Hepatocyte (in vitro differentiated cells): ENCODE data around the gene ITGA7. TPM values are rescaled to one million over a fixed set of nuclear protein-coding genes. Genes with fewer than 3 reads are reported as not detected.

Experiments
- DNase-seq: peaks from one replicate; pipeline ENCODE4 v3.0.0-alpha.2; 2016; ENCODE audit warnings: low spot score
- H2AFZ ChIP-seq: fragments of 200-600 bp; sonication (generic); 2 replicates; pipeline ENCODE4 v1.6.0; 2016; ENCODE audit warnings: antibody characterized with exemption, mild to moderate bottlenecking
- H3K27ac ChIP-seq: fragments of 200-600 bp; sonication (generic); 2 replicates; pipeline ENCODE4 v1.5.1; 2016; ENCODE audit warnings: mild to moderate bottlenecking
- H3K27me3 ChIP-seq: fragments of 200-600 bp; sonication (generic); 2 replicates; pipeline ENCODE4 v1.6.1; 2016
- H3K36me3 ChIP-seq: fragments of 200-600 bp; sonication (generic); replicated peaks from 2 replicates; pipeline ENCODE4 v1.5.1; 2016; ENCODE audit warnings: low read depth; ENCODE audit not compliant: insufficient read depth
- H3K4me1 ChIP-seq: fragments of 200-600 bp; sonication (generic); 2 replicates; pipeline ENCODE4 v1.5.1; 2016; ENCODE audit warnings: mild to moderate bottlenecking, moderate library complexity; ENCODE audit not compliant: insufficient read depth
- H3K4me2 ChIP-seq: fragments of 200-600 bp; sonication (generic); 2 replicates; pipeline ENCODE4 v1.6.0; 2016
- H3K4me3 ChIP-seq: fragments of 200-600 bp; sonication (generic); 2 replicates; pipeline ENCODE4 v1.5.1; 2016; ENCODE audit warnings: mild to moderate bottlenecking
- H3K79me2 ChIP-seq: fragments of 200-600 bp; sonication (generic); 2 replicates; pipeline ENCODE4 v1.6.0; 2017; ENCODE audit warnings: mild to moderate bottlenecking
- H3K9me2 ChIP-seq: fragments of 200-600 bp; sonication (generic); replicated peaks from 2 replicates; pipeline ENCODE4 v1.6.0; 2017; ENCODE audit warnings: mild to moderate bottlenecking; ENCODE audit not compliant: insufficient read depth
- H3K9me3 ChIP-seq: fragments of 200-600 bp; sonication (generic); 2 replicates; pipeline ENCODE4 v1.5.1; 2016; ENCODE audit warnings: low read depth, mild to moderate bottlenecking
- H4K20me1 ChIP-seq: fragments of 200-600 bp; sonication (generic); 2 replicates; pipeline ENCODE4 v1.6.0; 2016; ENCODE audit warnings: mild to moderate bottlenecking; ENCODE audit not compliant: insufficient read depth, poor library complexity, severe bottlenecking
- CTCF ChIP-seq: fragments of 200-600 bp; sonication (generic); IDR thresholded peaks from 2 replicates; pipeline ENCODE4 v1.5.1; 2016; ENCODE audit warnings: antibody characterized with exemption, mild to moderate bottlenecking; ENCODE audit not compliant: poor library complexity
- EZH2 ChIP-seq: fragments of 200-600 bp; sonication (generic); IDR thresholded peaks from 2 replicates; pipeline ENCODE4 v1.6.1; 2016; ENCODE audit warnings: antibody characterized with exemption, mild to moderate bottlenecking, borderline replicate concordance
- EZH2phosphoT487 ChIP-seq: fragments of 200-600 bp; sonication (generic); IDR thresholded peaks from one replicate; pipeline ENCODE4 v1.6.1; 2018; ENCODE audit warnings: antibody characterized with exemption, mild to moderate bottlenecking, low read depth, moderate library complexity; ENCODE audit not compliant: unreplicated experiment, severe bottlenecking
- WGBS: methylation state at CpG from one replicate; pipeline ENCODE4 v1.1.6; 2016; ENCODE audit warnings: low lambda C conversion rate; ENCODE audit errors: missing lambda C conversion rate; 5-methylcytosine and 5-hydroxymethylcytosine counted together
- polyA plus RNA-seq: library from polyadenylated mRNA; unstranded; fragments of >200 nt; fragmentation: Nextera tagmentation; extraction: Ambion mirVana; gene quantifications from 2 replicates; pipeline ENCODE4 v1.2.1, GENCODE V29; 2016
- total RNA-seq: library from RNA; depleted of rRNA; stranded (reverse); fragments of >200 nt; gene quantifications from 2 replicates; pipeline ENCODE4 v1.2.3, GENCODE V29; 2014

ITGA7 gene
- total and polyA plus RNA-seq, 2 experiments from 2014 or later = 15.2 to 22.8 TPM

GRCh38 chr12:55683676-55684075, 24.0 kb downstream of the ITGA7 start:
- Histone ChIP-seq H2AFZ (no peak overlapping the region), H3K9me2 (no peaks in the 10 kb centered on the region), H3K79me2 (peaks cover 12% of the 10 kb centered on the region), H3K4me1 (no peaks in the 10 kb centered on the region), H3K4me3 (no peak overlapping the region), H3K27me3 (no peaks in the 10 kb centered on the region), H3K36me3 (no peaks in the 10 kb centered on the region), H3K9me3 (no peaks in the 10 kb centered on the region), H3K4me2 (peak overlapping the region; percentile 77), H4K20me1 (no peaks in the 10 kb centered on the region), H3K27ac (no peak overlapping the region)
- DNase-seq = no peak
- 88% methylated on average over 7 of the region's 7 CpGs for WGBS
- TF ChIP-seq CTCF (no peak), EZH2 (no peak), EZH2phosphoT487 (no peak)

GRCh38 chr12:55682087-55682796, 25.5 kb downstream of the ITGA7 start:
- Histone ChIP-seq H3K79me2 (peaks cover 12% of the 10 kb centered on the region), H3K4me1 (no peaks in the 10 kb centered on the region), H2AFZ (peak overlapping the region; percentile 50), H3K36me3 (no peaks in the 10 kb centered on the region), H3K27me3 (no peaks in the 10 kb centered on the region), H3K27ac (peak overlapping the region; percentile 71), H3K4me2 (peak overlapping the region; percentile 77), H3K9me2 (no peaks in the 10 kb centered on the region), H3K9me3 (no peaks in the 10 kb centered on the region), H4K20me1 (no peaks in the 10 kb centered on the region), H3K4me3 (peak overlapping the region; percentile 26)
- DNase-seq = no peak
- no peak for TF ChIP-seq EZH2phosphoT487
- TF ChIP-seq EZH2 = no peak
- WGBS = 81% methylated on average over 11 of the region's 13 CpGs

- no peak for TF ChIP-seq EZH2phosphoT487
- TF ChIP-seq CTCF = peak; percentile 49
- H3K79me2 ChIP-seq = peaks cover 12% of the 10 kb centered on the region
- H3K9me2 ChIP-seq = no peaks in the 10 kb centered on the region
- no peaks in the 10 kb centered on the region for H3K4me1 ChIP-seq
- peak overlapping the region; percentile 50 for H2AFZ ChIP-seq
- peak; percentile 89 for DNase-seq
- H3K27me3 ChIP-seq = no peaks in the 10 kb centered on the region
- peak overlapping the region; percentile 79 for H3K27ac ChIP-seq
- H3K4me2 ChIP-seq = peak overlapping the region; percentile 77
- no peaks in the 10 kb centered on the region for H3K9me3 ChIP-seq
- H3K36me3 ChIP-seq = no peaks in the 10 kb centered on the region
- WGBS = 19% methylated on average over 13 of the region's 17 CpGs
- peak overlapping the region; percentile 26 for H3K4me3 ChIP-seq
- H4K20me1 ChIP-seq = no peaks in the 10 kb centered on the region
These were observed 26.3 kb downstream of the ITGA7 start for GRCh38 chr12:55681142-55682077.

GRCh38 chr12:55679691-55680090, 28.0 kb downstream of the ITGA7 start:
- H3K36me3 ChIP-seq = no peaks in the 10 kb centered on the region
- H3K4me1 ChIP-seq = no peaks in the 10 kb centered on the region
- 94% methylated on average over 5 of the region's 5 CpGs for WGBS
- no peaks in the 10 kb centered on the region for H4K20me1 ChIP-seq
- no peak overlapping the region for H2AFZ ChIP-seq
- peaks cover 12% of the 10 kb centered on the region for H3K79me2 ChIP-seq
- no peak overlapping the region for H3K4me3 ChIP-seq
- TF ChIP-seq CTCF (no peak), EZH2 (no peak), EZH2phosphoT487 (no peak)
- no peak for DNase-seq
- H3K4me2 ChIP-seq = no peak overlapping the region
- H3K9me2 ChIP-seq = no peaks in the 10 kb centered on the region
- H3K9me3 ChIP-seq = no peaks in the 10 kb centered on the region
- no peaks in the 10 kb centered on the region for H3K27me3 ChIP-seq
- H3K27ac ChIP-seq = no peak overlapping the region
